NCI-H1048 (cell line): ENCODE measurements around the gene RNF146.
"Not testable (repeated sequence)": the region's sequence is repeated elsewhere in the genome, so short reads cannot be mapped to it uniquely, and the experiment has no call there.

ENCODE experiments used
- DNase-seq: peaks from one replicate; lab custom pipeline; 2025; lab: John Stamatoyannopoulos, UW

The RNF146 gene

GRCh38 chr6:127266178-127266891 lies at the start of gene RNF146:
Gene RNF146, plus strand, starts transcription at chr6:127266864. Its CDS starts 13,475 bp downstream, at chr6:127280339.
- DNase-seq, result peak; percentile 47

DNA sequence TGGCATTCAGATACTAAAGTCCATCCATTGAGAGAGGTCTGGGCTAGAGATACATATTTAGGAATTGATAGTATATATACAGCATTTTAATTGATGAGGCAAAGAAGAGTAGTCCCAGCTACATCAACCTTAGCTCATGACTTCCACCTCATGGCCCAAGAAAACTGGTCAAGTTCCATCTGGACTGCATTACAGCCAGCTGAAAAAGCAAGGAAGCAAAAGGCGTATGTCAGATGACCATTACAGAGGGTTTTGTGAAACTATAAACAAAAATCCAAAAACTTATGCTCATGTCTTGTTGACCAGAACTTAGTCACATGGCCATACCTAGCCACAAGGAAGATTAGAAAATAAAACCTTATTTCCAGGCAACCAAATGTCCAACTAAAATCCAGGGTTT lies 46.8 kb upstream of the RNF146 start:
- no peak for DNase-seq

GRCh38 chr6:127221201-127221600 lies 45.5 kb upstream of the RNF146 start:
- no peak for DNase-seq

GRCh38 chr6:127222418-127222817 lies 44.2 kb upstream of the RNF146 start:
- no peak for DNase-seq

DNA sequence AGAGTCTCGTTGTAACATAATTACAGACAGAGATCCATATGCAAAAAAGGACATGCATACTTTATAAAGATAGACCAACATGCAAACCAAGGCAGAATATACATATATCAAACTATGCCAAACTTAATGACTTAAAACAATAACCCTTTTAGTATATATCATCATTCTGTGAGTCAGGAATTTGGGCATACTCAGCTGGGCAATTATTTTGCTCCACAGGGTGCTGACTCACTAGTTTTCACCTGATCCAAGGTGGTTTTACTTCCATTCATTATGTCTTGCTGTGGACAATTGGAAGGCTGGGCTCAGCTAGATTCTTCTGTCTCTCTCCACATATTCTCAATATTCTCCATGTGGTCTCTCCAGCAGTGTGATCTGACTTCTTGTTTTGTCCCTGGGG lies 41.2 kb upstream of the RNF146 start:
- no peak for DNase-seq

GRCh38 chr6:127233819-127234218 lies 32.8 kb upstream of the RNF146 start:
- not testable (repeated sequence) for DNase-seq

DNA sequence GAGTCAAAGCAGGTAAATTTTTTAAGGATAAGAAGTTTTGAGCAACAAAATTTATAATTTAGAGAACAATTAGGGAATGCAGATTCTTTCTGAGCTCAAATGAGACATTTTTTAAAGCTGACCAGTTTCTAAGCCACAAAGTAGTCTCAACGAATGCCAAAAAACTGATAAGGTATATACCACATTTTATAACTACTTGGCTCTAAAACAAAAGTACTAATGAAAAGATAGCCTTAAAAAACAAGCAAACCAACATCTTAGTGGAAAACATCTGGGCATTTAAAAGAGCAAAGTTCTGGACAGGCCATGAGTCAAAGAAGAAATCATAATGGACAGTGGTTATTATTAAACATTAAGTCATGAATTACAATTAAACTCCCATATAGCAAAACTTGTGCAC lies 23.2 kb upstream of the RNF146 start:
- DNase-seq, result no peak

DNA sequence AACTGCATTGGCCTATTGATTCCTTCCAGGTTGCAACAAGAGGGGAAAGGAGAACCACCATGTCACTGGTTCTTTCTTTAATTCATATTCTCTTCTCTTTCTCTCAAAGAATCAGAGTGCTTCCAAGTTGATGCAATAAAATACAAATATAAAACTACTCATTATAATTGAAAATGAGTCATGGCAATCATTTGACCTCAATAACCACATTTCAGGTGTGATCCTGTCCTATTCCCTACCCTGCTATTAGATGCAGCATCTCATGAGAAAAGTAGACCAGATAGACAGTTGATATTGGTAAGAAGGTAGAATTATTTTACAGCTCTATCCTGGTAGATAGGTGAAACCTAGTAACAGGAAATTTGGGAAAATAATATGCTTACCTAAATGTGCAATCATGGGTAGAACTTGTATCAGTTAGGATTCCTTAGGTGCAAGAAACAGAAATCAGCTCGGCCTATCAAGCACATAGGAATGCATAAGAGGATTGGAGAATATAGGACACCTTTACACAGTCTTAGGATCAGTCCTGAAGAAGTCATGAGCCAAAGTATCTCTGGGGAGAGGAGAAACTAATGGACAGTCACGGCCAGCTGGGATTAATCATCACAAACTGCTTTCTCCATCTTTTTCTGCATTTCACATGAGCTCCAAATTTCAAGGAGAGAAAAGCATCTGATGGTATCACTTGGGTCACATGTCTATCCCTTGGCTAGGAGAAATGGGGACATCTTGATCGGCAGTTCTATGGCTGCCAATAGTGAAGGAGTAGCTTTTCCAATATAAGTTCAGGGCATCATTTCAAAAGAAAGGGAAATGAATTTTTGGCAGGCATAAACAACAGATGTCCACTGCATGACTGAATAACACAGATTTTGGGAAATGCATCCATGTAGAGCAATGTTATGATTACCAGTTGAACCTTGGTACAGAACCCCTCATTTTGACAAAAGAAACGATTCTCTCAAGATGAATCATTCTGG lies 19.3 kb upstream of the RNF146 start:
- DNase-seq, result no peak

DNA sequence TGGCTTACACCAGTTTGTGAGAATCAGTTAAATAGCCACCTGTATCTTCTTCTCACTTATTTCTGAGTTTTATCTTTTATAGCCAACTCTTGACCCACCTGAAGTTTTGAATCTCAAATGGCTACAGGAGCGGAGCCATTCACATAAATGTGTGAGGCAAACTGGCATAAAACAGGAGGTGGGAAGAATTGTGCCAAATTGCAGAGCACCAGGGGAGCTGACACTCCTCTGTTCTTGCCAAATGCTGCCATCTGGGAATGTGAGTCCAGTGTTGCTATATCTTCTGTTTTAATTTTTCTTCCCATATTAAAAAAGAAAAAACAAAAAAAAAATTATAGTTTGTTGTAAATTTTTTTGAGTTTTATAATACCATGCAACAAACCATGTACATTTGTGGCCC lies 17.0 kb upstream of the RNF146 start:
- no peak for DNase-seq

DNA sequence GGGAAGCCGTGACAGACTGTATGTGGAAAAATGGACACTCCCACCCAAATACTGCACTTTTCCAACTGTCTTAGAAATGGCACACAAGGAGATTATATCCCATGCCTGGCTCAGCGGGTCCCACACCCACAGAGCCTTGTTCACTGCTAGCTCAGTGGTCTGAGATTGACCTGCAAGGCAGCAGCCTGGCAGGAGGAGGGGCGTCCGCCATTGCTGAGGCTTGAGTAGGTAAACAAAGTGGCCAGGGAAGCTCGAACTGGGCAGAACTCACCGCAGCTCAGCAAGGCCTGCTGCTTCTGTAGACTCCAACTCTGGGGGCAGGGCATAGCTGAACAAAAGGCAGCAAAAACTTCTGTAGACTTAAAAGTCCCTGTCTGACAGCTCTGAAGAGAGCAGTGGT lies 11.4 kb upstream of the RNF146 start:
- DNase-seq, result no peak

GRCh38 chr6:127262896-127263295 lies 3.8 kb upstream of the RNF146 start:
- DNase-seq, result no peak

GRCh38 chr6:127263481-127263880 lies 3.2 kb upstream of the RNF146 start:
- DNase-seq, result no peak

DNA sequence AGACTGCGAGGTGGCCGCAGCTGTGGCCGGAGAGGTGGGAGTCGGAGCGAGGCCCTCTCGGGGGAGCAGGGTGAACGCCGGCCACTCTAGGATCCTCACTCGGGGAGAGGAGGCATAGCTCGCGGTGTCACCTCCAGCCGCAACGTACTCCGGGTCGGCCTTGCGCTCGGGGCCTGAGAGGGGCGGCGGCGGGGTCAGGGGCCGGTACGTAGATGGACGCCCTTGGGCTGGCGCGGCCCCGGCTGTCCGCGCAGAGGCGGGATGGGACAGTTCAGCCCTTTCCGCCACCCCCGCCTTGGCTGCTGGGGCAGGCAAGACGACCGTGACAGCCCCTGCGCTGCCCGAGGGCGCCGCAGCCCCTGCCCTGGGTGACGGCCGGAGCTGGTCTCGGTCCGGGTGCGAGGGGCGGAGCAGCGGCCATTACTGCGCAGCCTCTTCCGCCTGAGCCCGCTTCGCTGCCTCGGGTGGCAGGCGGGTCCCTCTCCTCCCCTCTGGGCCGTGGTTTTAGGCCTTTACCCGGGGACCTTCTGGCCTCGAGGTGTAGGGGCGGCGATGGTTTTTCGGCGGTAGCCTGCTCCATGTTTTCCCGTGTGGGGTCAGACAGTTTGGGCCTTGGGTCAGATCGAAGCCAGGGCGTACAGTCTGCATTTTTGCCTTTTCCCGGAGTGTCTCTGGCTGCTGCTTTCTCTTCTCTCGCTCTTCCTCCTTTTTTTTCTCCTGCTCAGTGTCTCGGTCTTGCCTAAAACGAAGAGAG lies 405 bp downstream of the RNF146 start:
- no peak for DNase-seq

GRCh38 chr6:127267646-127268625 lies 1.3 kb downstream of the RNF146 start:
- no peak for DNase-seq

- no peak for DNase-seq
Observed at GRCh38 chr6:127272576-127272975, 5.9 kb downstream of the RNF146 start.

DNA sequence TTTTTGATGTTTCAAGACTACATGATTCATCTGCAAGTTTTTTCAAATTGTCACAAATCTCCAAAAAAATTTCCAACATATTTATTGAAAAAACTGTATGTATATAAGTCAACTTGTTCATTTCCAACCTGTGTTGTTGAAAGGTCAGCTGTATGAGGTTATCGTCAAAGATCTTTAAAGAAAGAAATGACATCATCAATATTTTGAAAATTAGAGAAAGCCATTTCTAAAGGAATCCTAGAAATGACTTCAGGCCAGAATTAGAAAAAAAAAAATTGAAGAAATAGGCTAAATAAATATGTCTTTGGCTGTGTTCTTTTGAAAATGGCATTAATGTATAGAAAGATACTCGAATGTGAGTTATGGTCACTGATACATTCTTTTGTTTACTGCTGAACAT lies 6.8 kb downstream of the RNF146 start:
- DNase-seq, result no peak

DNA sequence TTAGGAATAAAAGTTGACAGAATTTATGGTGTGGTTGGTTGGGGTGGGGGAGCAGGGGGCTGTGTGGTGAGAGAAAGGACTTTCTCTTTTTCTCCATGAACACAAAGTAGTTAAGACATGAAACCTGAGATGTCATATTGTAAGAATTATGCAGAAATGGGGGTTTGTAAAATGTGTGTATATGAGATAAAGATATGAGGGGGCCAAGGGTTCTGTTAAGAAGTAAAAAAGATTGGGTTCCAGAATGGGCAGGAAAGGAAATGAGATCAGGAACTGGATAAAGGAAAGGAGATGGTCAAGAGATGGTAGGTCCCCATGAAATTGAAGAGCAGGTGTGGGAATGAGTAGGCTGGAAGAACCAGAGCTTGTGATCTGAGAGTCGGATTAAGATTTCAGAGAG lies 9.7 kb downstream of the RNF146 start:
- no peak for DNase-seq

DNA sequence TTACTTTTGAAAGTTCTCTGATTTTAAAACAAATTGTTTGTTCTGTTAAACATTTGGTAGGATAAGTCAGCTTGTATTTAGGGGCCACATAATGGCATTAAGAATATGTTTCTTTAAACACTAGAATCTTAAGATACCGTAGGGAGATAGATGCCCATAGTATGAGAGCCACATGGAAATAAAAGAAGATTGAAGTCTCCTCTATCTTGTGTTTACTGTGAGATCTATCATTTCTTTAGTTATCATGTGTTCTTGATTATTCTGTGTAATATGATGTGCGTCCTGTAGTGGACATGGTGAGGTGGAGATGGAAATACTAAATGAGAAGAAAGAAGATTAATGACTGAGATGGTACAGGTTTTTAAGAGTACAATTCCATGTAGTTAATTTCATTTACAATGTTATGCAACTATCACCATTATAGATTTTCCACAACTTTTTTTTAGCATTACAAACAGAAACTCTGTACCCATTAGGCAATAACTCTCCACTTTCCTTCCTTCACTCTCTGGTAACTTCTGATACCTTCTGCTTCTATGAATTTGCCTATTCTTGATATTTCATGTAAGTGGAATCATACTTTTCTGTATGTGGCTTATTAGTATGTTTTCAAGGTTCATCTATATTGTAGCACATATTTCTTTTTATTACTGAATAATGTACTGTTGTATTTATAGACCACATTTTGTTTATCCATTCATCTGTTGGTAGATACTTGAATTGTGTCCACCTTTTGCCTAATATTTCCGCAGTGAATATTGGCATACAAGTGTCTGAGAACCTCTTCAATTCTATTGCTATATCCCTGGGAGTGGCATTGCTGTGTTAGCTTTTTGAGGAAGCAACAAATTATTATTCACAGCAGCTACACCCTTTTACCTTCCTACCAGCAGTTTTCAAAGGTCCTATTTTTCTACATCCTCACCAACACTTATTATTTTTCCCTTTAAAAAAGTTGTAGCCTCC lies 11.5 kb downstream of the RNF146 start:
- no peak for DNase-seq

DNA sequence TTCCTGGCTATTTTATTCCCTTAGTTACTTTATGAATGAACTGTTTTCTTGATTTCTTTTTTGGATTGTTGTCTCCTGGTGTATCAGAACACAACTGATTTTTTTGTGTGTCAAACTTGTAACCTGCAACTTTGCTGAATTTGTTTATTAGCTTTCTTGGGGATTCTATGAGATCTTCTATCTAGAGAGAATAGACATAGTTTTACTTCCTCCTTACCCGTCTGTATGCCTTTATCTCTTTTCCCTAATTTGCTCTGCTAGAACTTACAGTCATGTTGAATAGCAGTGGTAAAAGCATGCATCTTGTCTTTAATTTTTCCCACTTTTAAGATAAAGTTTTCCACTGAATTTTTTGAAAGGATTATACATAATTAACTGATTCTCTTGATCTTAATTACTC lies 13.2 kb downstream of the RNF146 start:
- no peak for DNase-seq

DNA sequence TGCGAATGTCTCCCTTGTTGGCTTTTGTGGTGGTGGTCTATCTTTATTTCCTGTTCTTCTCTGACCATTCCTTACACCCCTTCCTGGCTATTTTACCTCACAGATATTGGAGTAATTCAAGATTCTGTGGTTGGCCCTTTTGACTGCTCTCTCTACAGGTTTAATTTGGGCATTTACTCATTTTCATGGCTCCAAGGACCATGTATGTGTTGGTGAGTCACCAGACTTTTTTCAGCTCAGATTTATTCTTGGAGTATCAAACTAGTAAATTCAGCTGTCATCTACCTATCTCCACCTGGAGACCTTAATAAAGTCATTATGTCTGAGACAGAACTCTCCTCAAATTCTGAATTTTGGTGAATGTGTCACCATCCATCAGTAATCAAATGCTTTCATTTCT lies 15.5 kb downstream of the RNF146 start:
- no peak for DNase-seq
